HepG2 (cell line): ENCODE data around the gene ADM. TPM values are rescaled to one million over a fixed set of nuclear protein-coding genes. Genes with fewer than 3 reads are reported as not detected.

Experiments used
- AGO1 ChIP-seq: fragments of 200-400 bp; formaldehyde crosslinking; IDR thresholded peaks from 2 replicates; pipeline ENCODE4 v1.6.1; 2017; ENCODE audit warnings: mild to moderate bottlenecking, low read depth, low read length, moderate library complexity; ENCODE audit not compliant: poor library complexity, severe bottlenecking
- ETV5 ChIP-seq: IDR thresholded peaks from 2 replicates; pipeline ENCODE4 v1.6.1; 2018; ENCODE audit warnings: missing biosample characterization, missing genetic modification reagents, inconsistent platforms, borderline replicate concordance
- ISL2 ChIP-seq: sonication (generic); formaldehyde crosslinking; IDR thresholded peaks from 2 replicates; pipeline ENCODE4 v1.5.0; 2020; ENCODE audit warnings: missing genetic modification reagents
- MEIS2 ChIP-seq: sonication (generic); formaldehyde crosslinking; IDR thresholded peaks from 2 replicates; pipeline ENCODE4 v1.9.0; 2021; ENCODE audit warnings: mild to moderate bottlenecking, missing genetic modification reagents
- NR2F2 ChIP-seq: IDR thresholded peaks from 2 replicates; pipeline ENCODE4 v1.6.1; 2012; ENCODE audit warnings: low read depth, inconsistent platforms, borderline replicate concordance
- SP1 ChIP-seq, 2 experiments: fragments of 450-650 bp in 1 of 2; sonication (generic) in 1 of 2; formaldehyde crosslinking in 1 of 2; IDR thresholded peaks; 2 replicates each; pipeline versions ENCODE4 v1.4.0 to v1.6.1; 2016 to 2020; ENCODE audit warnings: missing genetic modification reagents in 1 of 2
- SP5 ChIP-seq: IDR thresholded peaks from 2 replicates; pipeline ENCODE4 v1.6.1; 2016; ENCODE audit warnings: low read depth, borderline replicate concordance
- TBX3 ChIP-seq: fragments of 450-650 bp; IDR thresholded peaks from 2 replicates; pipeline ENCODE4 v1.6.1; 2017; ENCODE audit warnings: antibody characterized with exemption, mild to moderate bottlenecking, inconsistent platforms, borderline replicate concordance
- TOE1 ChIP-seq: sonication (generic); formaldehyde crosslinking; IDR thresholded peaks from 2 replicates; pipeline ENCODE4 v1.4.0; 2020; ENCODE audit warnings: mild to moderate bottlenecking, missing genetic modification reagents
- XRCC5 ChIP-seq: fragments of 200-400 bp; formaldehyde crosslinking; optimal IDR thresholded peaks from 2 replicates; pipeline ENCODE3; 2017; ENCODE audit warnings: mild to moderate bottlenecking, low read length
- YY1 ChIP-seq: IDR thresholded peaks from 2 replicates; pipeline ENCODE4 v1.6.1; 2011; ENCODE audit warnings: low read length, low read depth, moderate library complexity, mild to moderate bottlenecking; ENCODE audit not compliant: insufficient read depth, insufficient replicate concordance
- ZNF20 ChIP-seq: sonication (generic); formaldehyde crosslinking; IDR thresholded peaks from 2 replicates; pipeline ENCODE4 v1.4.0; 2020; ENCODE audit warnings: mild to moderate bottlenecking, moderate library complexity, missing genetic modification reagents
- ZNF234 ChIP-seq: sonication (generic); formaldehyde crosslinking; conservative IDR thresholded peaks from 2 replicates; pipeline ENCODE4 v1.5.1; 2020; ENCODE audit warnings: mild to moderate bottlenecking, missing genetic modification reagents
- ZNF737 ChIP-seq: sonication (generic); formaldehyde crosslinking; IDR thresholded peaks from 2 replicates; pipeline ENCODE4 v1.5.0; 2020; ENCODE audit warnings: missing genetic modification reagents, mild to moderate bottlenecking, borderline replicate concordance
- polyA plus RNA-seq, 8 experiments: library from polyadenylated mRNA; depleted of rRNA in 3 of 8; stranded (reverse) in 7 of 8; unstranded in 1 of 8; fragments of >200 nt; fragmentation: Illumina TruSeq in 4 of 8; extraction: Trizol in 4 of 8; gene quantifications; 2 replicates each; pipeline versions ENCODE4 v1.2.1 to v1.2.3, GENCODE V29; 2011 to 2016; ENCODE audit warnings: low read depth in 4 of 8, missing spikeins in 1 of 8, mixed read lengths in 1 of 8; ENCODE audit not compliant: insufficient read depth in 1 of 8
- total RNA-seq, 5 experiments: library from RNA; depleted of rRNA; stranded (reverse); fragments of >200 nt; fragmentation: Illumina TruSeq; extraction: Trizol; gene quantifications; 2 replicates each; pipeline ENCODE4 v1.2.3, GENCODE V29; 2016; ENCODE audit warnings: low read depth in 1 of 5
- TF ChIP-seq, protein P1 (sequence below): sonication (generic); formaldehyde crosslinking; IDR thresholded peaks from 2 replicates; pipeline ENCODE4 v1.4.0; 2020; ENCODE audit warnings: missing genetic modification reagents, mild to moderate bottlenecking, borderline replicate concordance
- TF ChIP-seq, protein P2 (sequence below): sonication (generic); formaldehyde crosslinking; IDR thresholded peaks from 2 replicates; pipeline ENCODE4 v1.8.0; 2022; ENCODE audit warnings: mild to moderate bottlenecking, missing genetic modification reagents, borderline replicate concordance
- TF ChIP-seq, protein P3 (sequence below): sonication (generic); formaldehyde crosslinking; IDR thresholded peaks from 2 replicates; pipeline ENCODE4 v1.9.0; 2022; ENCODE audit warnings: low read depth, missing genetic modification reagents
- TF ChIP-seq, protein P4 (sequence below): IDR thresholded peaks from 2 replicates; pipeline ENCODE4 v1.6.1; 2016; ENCODE audit warnings: low read depth
- TF ChIP-seq, protein P5 (sequence below): sonication (generic); formaldehyde crosslinking; IDR thresholded peaks from 2 replicates; pipeline ENCODE4 v1.4.0; 2020; ENCODE audit warnings: missing genetic modification reagents, borderline replicate concordance

ADM gene
- total and polyA plus RNA-seq, 2 of the 13 experiments (the other 11 are each of a cell fraction or from before 2014, with no cell fraction given): 10.7 to 26.1 TPM

- TF ChIP-seq YY1 (peak; percentile 93), NR2F2 (no peak), ETV5 (peak; percentile 67; the same call in 1 of the 2 replicates), TBX3 (no peak), ZNF737 (no peak), ZNF20 (CRISPR knock-in tag) (no peak), SP5 (CRISPR knock-in tag) (no peak), MEIS2 (CRISPR knock-in tag) (peak; percentile 28; the same call in 1 of the 2 replicates), XRCC5 (peak; percentile 20), TOE1 (CRISPR knock-in tag) (no peak), ZNF234 (CRISPR knock-in tag) (no peak), AGO1 (peak; percentile 47), SP1 (IDR thresholded peaks at IDR 0.05) (no peak), SP1 (CRISPR knock-in tag; IDR thresholded peaks at IDR 0.05) (0 out of 2 replicates have a peak, but pooled peaks have one; percentile 54), ISL2 (CRISPR knock-in tag) (no peak)
- TF ChIP-seq, protein P1, sequence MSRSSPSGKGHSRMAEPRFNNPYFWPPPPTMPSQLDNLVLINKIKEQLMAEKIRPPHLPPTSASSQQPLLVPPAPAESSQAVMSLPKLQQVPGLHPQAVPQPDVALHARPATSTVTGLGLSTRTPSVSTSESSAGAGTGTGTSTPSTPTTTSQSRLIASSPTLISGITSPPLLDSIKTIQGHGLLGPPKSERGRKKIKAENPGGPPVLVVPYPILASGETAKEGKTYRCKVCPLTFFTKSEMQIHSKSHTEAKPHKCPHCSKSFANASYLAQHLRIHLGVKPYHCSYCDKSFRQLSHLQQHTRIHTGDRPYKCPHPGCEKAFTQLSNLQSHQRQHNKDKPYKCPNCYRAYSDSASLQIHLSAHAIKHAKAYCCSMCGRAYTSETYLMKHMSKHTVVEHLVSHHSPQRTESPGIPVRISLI: peak; percentile 33; the same call in 1 of the 2 replicates
- TF ChIP-seq, protein P2, sequence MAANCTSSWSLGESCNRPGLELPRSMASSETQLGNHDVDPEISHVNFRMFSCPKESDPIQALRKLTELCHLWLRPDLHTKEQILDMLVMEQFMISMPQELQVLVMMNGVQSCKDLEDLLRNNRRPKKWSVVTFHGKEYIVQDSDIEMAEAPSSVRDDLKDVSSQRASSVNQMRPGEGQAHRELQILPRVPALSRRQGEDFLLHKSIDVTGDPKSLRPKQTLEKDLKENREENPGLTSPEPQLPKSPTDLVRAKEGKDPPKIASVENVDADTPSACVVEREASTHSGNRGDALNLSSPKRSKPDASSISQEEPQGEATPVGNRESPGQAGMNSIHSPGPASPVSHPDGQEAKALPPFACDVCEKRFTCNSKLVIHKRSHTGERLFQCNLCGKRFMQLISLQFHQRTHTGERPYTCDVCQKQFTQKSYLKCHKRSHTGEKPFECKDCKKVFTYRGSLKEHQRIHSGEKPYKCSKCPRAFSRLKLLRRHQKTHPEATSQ: 0 out of 2 replicates have a peak, but pooled peaks have one; percentile 54
- TF ChIP-seq, protein P3, sequence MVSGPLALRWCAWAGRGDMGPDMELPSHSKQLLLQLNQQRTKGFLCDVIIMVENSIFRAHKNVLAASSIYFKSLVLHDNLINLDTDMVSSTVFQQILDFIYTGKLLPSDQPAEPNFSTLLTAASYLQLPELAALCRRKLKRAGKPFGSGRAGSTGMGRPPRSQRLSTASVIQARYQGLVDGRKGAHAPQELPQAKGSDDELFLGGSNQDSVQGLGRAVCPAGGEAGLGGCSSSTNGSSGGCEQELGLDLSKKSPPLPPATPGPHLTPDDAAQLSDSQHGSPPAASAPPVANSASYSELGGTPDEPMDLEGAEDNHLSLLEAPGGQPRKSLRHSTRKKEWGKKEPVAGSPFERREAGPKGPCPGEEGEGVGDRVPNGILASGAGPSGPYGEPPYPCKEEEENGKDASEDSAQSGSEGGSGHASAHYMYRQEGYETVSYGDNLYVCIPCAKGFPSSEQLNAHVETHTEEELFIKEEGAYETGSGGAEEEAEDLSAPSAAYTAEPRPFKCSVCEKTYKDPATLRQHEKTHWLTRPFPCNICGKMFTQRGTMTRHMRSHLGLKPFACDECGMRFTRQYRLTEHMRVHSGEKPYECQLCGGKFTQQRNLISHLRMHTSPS (CRISPR knock-in tag): no peak
- TF ChIP-seq, protein P4, sequence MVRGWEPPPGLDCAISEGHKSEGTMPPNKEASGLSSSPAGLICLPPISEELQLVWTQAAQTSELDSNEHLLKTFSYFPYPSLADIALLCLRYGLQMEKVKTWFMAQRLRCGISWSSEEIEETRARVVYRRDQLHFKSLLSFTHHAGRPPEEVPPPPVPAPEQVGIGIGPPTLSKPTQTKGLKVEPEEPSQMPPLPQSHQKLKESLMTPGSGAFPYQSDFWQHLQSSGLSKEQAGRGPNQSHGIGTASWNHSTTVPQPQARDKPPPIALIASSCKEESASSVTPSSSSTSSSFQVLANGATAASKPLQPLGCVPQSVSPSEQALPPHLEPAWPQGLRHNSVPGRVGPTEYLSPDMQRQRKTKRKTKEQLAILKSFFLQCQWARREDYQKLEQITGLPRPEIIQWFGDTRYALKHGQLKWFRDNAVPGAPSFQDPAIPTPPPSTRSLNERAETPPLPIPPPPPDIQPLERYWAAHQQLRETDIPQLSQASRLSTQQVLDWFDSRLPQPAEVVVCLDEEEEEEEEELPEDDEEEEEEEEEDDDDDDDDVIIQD: 0 out of 2 replicates have a peak, but pooled peaks have one; percentile 12
- TF ChIP-seq, protein P5, sequence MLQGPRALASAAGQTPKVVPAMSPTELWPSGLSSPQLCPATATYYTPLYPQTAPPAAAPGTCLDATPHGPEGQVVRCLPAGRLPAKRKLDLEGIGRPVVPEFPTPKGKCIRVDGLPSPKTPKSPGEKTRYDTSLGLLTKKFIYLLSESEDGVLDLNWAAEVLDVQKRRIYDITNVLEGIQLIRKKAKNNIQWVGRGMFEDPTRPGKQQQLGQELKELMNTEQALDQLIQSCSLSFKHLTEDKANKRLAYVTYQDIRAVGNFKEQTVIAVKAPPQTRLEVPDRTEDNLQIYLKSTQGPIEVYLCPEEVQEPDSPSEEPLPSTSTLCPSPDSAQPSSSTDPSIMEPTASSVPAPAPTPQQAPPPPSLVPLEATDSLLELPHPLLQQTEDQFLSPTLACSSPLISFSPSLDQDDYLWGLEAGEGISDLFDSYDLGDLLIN: no peak
These were observed 11.2 kb upstream of the ADM start, which contains the start of gene SBF2 (continued) for GRCh38 chr11:10293423-10294289.
